ENCODE results near the gene ARSI.

The ARSI gene

DNA sequence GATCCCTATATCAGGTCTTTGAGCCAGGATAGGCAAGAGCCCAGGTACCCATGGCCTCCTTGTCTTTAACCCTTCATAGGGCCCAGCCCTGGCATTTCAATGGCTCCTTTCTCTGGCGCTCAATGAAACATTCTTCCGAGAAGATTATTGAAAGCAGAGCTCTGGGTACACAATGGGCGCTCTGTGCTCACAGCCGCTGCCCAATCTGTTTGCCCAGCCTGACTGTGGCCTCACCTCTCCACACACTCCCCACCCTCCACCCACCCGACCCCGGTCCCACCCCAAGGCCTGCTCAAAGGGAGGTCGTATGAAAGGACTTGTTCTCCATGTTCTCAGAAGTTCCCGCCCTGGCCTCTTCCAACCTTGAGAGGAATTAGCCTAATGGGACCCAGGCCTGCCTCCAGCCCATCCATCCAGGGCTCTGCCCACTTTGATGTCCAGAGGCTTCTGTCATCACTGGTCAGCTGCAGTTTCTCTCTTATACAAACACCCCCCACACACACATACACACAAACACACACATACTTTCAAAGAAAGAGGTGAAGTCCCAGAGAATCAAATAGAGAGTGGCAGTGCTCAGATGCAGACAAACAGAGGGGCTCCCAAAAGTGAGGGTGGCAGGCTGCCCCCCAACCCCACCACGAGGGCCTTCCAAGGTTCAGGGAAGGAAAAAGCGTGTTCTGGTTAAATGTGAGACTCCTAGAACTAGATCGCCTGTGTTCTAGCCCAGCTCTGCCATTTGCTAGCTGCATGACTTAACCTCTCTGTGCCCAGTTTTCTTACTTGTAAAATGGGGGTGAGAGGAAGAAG lies 5.1 kb upstream of the ARSI start:
- no peak overlapping the region for H3K27ac ChIP-seq
- no peak for TF ChIP-seq ZFX (IDR thresholded peaks at IDR 0.05)
- TF ChIP-seq, protein P1, sequence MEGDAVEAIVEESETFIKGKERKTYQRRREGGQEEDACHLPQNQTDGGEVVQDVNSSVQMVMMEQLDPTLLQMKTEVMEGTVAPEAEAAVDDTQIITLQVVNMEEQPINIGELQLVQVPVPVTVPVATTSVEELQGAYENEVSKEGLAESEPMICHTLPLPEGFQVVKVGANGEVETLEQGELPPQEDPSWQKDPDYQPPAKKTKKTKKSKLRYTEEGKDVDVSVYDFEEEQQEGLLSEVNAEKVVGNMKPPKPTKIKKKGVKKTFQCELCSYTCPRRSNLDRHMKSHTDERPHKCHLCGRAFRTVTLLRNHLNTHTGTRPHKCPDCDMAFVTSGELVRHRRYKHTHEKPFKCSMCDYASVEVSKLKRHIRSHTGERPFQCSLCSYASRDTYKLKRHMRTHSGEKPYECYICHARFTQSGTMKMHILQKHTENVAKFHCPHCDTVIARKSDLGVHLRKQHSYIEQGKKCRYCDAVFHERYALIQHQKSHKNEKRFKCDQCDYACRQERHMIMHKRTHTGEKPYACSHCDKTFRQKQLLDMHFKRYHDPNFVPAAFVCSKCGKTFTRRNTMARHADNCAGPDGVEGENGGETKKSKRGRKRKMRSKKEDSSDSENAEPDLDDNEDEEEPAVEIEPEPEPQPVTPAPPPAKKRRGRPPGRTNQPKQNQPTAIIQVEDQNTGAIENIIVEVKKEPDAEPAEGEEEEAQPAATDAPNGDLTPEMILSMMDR (conservative IDR thresholded peaks at IDR 0.05), result no peak

DNA sequence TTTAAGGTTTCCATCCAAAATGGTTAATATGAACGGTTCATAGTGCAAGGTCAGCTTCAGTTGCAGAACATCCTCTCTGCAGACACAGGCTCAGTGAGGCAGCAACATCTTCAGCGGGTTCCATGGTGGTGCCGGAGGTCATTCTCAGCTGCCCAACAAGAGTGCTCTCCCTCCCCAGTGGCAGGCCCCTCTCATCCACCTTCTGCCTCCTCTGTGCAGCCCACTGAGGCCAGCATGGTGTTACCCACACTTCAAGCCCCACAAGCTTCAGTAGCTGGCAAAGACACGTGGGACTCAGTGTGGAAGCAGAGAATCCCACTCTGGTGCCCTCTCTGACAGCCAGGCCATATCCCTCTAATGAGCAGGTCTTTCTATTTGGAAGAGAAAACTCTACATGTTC lies 4.1 kb upstream of the ARSI start:
- TF ChIP-seq, protein P1 (conservative IDR thresholded peaks at IDR 0.05), result no peak
- no peak for TF ChIP-seq ZFX (IDR thresholded peaks at IDR 0.05)
- H3K27ac ChIP-seq, result no peak overlapping the region

DNA sequence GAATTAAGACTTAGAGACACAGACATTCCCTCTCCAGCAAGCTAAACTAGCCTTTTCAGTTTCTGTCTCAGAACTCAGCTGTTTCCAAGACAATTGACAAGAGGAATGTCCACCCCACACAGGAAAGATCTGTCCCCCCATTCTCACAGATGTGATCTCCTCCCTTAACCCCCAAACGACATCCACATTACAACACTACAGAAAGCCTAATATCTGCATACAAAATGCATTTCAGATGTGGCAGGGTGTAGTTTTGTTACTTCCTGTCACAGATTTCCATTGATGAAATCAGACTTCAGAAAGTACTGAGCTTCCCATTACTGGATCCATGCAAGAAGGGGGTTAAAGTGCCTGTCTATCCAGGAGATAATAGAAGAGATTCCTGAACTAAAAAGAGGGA lies 2.9 kb upstream of the ARSI start:
- H3K27ac ChIP-seq, result no peak overlapping the region
- TF ChIP-seq ZFX (IDR thresholded peaks at IDR 0.05), result no peak
- TF ChIP-seq, protein P1 (conservative IDR thresholded peaks at IDR 0.05), result no peak

DNA sequence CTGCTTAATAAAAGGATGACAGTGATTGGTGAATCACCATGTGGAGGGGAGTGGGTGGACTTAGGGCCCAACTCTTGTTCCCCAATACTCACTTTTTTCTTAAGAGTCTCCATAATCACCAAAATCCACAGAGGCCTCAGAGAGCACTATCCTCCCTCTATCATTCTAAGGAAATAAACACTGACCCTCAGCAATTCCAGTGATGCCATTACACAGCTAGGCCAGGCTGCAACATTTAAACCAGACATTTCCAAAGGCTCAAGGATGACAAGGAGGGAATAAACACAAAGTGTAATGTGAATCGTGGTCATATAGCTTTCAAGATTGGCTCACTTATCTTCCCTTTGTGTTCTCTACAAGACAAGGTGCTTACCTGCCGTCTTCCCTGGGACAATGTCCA lies 2.4 kb upstream of the ARSI start:
- no peak overlapping the region for H3K27ac ChIP-seq

DNA sequence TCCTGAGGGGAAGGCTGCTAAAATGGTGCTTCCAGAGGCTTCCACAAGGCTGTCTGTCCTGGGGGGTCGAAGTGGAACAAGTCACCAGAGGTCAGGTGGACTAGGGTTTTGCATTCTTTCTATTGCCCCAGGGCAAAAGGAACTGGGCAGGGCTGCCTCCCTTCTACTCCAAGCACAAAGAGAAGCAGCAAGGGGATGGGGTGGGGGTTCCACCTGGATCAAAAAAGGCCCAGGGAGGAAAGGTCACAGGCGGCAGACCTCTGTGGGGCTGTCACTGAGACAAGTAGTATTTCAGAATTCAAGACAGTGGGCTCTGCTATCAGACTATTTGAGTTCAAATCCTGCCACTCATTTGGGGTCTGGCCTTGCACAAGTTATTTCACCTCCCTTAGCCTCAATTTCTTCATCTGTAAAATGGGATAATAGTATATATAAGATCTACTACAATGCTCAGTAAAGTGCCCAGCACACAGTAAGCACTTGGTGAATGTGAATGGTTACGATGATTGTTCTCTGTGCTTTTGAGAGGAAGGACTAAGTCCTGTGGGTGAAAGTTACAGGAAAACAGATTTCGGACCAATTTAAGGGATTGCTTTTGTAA lies 1.9 kb upstream of the ARSI start:
- TF ChIP-seq ZFX (IDR thresholded peaks at IDR 0.05), result no peak
- TF ChIP-seq, protein P1 (conservative IDR thresholded peaks at IDR 0.05), result no peak
- no peak overlapping the region for H3K27ac ChIP-seq

More for the DNA sequence above, 2.4 kb upstream of the ARSI start:
- no peak for TF ChIP-seq ZFX (IDR thresholded peaks at IDR 0.05)
- TF ChIP-seq, protein P1 (conservative IDR thresholded peaks at IDR 0.05), result no peak

DNA sequence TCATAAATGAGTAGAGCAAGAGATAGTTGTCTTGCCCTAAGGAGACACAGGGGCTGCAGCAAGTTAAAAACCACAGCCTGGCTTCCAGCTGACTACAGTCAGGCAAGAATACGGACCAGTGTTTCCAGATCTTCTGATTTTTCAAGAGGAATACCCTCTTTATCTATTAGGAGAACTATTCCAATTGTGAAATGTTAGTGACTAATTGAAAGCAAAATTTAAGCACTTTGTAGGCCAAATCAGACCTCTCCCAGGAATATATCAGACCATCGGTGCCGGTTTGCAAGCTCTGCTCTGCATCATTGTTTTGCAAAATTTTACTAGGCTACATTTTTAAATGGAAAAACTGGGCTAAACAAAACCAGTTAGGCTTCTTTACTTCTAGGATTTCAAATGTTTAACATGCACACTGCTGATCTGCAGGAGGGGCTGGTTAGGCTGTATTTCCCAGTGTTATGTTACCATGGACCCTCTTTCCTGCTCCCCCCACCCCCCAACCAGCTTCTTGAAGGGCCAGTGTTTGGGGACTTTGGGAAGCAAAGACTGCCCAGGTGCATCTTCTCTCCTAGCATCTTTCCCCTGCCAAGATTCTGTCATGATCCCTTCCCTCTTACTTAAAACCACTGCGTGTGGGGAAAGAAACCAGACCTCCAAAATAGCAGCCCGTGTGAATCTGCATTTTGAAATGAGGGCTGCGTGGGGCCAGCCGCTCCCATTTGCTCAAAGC lies 1.1 kb upstream of the ARSI start:
- TF ChIP-seq, protein P1 (conservative IDR thresholded peaks at IDR 0.05), result no peak
- TF ChIP-seq ZFX (IDR thresholded peaks at IDR 0.05), result no peak
- H3K27ac ChIP-seq, result no peak overlapping the region
